H1 (cell line): ENCODE results near the gene RSU1. TPM values are rescaled to one million over a fixed set of nuclear protein-coding genes. Genes with fewer than 3 reads are reported as not detected.

Experiments
- CBX5 ChIP-seq: fragments of 300-800, 300-1000 bp; sonication (generic); IDR thresholded peaks from 2 replicates; pipeline ENCODE4 v1.7.1; 2016; ENCODE audit warnings: antibody characterized with exemption, low read length, low read depth
- polyA plus RNA-seq, 7 experiments: library from polyadenylated mRNA; depleted of rRNA in 3 of 7; stranded (reverse) in 5 of 7; unstranded in 2 of 7; fragments of >200 nt in 5 of 7; fragments of 200-250 nt in 2 of 7; gene quantifications; 1 replicate in 5 of 7; 2 replicates in 1 of 7; 4 replicates in 1 of 7; pipeline versions ENCODE4 v1.2.1 to v1.2.3, GENCODE V29; 2011 to 2013; ENCODE audit warnings: missing spikeins in 2 of 7, mixed read lengths in 2 of 7
- total RNA-seq: library from RNA; stranded (reverse); fragmentation: NEBNext Ultra II Directional; extraction: Animal tissue kit (Norgen Biotek cat#: 25700); gene quantifications from 2 replicates; pipeline ENCODE4 v1.2.1, GENCODE V29; 2021

Gene RSU1
- total and polyA plus RNA-seq, 2 of the 8 experiments (the other 6 are each of a cell fraction or from before 2014, with no cell fraction given) = 50.0 to 68.2 TPM

DNA sequence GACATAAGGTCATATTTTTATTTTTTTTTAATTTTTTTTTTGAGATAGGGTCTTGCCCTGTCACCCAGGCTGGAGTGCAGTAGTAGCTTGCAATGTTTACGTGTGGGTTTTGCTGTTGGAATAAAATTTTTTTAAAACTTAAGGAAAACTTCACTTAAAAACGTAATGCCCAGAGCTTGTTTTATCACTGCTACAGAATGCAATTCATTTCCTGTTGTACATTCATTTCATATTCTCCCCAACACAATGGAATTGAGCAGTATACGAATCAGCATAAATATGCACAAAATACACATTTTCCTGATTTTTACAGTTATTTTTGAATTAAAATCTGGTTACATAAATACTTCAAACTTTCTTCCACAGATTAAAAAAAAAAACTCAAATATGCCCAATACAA is 40.3 kb downstream of the RSU1 start (continued):
- no peak for TF ChIP-seq CBX5
